HG03280 (cell line): ENCODE results near the gene HS3ST3B1.
A peak's percentile ranks its signal among the peaks of the same experiment; 100 is the strongest.

ENCODE experiments used
- ATAC-seq: cut with Tn5 transposase; IDR thresholded peaks from one replicate; pipeline ENCODE4 v1.9.1; 2021; ENCODE audit warnings: mild to moderate bottlenecking, moderate library complexity; ENCODE audit not compliant: unreplicated experiment

Gene HS3ST3B1

GRCh38 chr17:14320098-14320497, 19.2 kb downstream of the HS3ST3B1 start:
- ATAC-seq, result no peak

GRCh38 chr17:14320734-14321475, 20.0 kb downstream of the HS3ST3B1 start:
- no peak for ATAC-seq

GRCh38 chr17:14321476-14321949, 20.6 kb downstream of the HS3ST3B1 start:
- no peak for ATAC-seq

- no peak for ATAC-seq
Measured at GRCh38 chr17:14321980-14322776, 21.3 kb downstream of the HS3ST3B1 start.

- ATAC-seq, result no peak
Measured at GRCh38 chr17:14323522-14323981, 22.7 kb downstream of the HS3ST3B1 start.

- ATAC-seq, result no peak
Measured at GRCh38 chr17:14325618-14326167, 24.8 kb downstream of the HS3ST3B1 start.

- ATAC-seq, result no peak
Measured at GRCh38 chr17:14329900-14330491, 29.1 kb downstream of the HS3ST3B1 start.

- ATAC-seq, result no peak
Measured at GRCh38 chr17:14330492-14330962, 29.6 kb downstream of the HS3ST3B1 start.

GRCh38 chr17:14331225-14331981, 30.5 kb downstream of the HS3ST3B1 start:
- ATAC-seq, result no peak

GRCh38 chr17:14331982-14332298, 31.1 kb downstream of the HS3ST3B1 start:
- no peak for ATAC-seq

- no peak for ATAC-seq
Measured at GRCh38 chr17:14332331-14332730, 31.4 kb downstream of the HS3ST3B1 start.

GRCh38 chr17:14333506-14333905, 32.6 kb downstream of the HS3ST3B1 start:
- no peak for ATAC-seq

GRCh38 chr17:14334276-14334840, 33.5 kb downstream of the HS3ST3B1 start:
- no peak for ATAC-seq

GRCh38 chr17:14334919-14335318, 34.0 kb downstream of the HS3ST3B1 start:
- ATAC-seq, result no peak

- no peak for ATAC-seq
Measured at GRCh38 chr17:14336418-14336817, 35.5 kb downstream of the HS3ST3B1 start.

- ATAC-seq, result peak; percentile 66
Measured at GRCh38 chr17:14337596-14338079, 36.8 kb downstream of the HS3ST3B1 start.

- ATAC-seq, result no peak
Measured at GRCh38 chr17:14340857-14341754, 40.2 kb downstream of the HS3ST3B1 start.

GRCh38 chr17:14341866-14342265, 41.0 kb downstream of the HS3ST3B1 start:
- ATAC-seq, result no peak

GRCh38 chr17:14346801-14347200, 45.9 kb downstream of the HS3ST3B1 start:
- ATAC-seq, result no peak
